GM18517 (cell line): ENCODE results near the gene TPP1.

Experiments used
- ATAC-seq: cut with Tn5 transposase; IDR thresholded peaks from one replicate; pipeline ENCODE4 v1.9.1; 2021; ENCODE audit warnings: mild to moderate bottlenecking, moderate library complexity; ENCODE audit not compliant: unreplicated experiment

TPP1 gene

DNA sequence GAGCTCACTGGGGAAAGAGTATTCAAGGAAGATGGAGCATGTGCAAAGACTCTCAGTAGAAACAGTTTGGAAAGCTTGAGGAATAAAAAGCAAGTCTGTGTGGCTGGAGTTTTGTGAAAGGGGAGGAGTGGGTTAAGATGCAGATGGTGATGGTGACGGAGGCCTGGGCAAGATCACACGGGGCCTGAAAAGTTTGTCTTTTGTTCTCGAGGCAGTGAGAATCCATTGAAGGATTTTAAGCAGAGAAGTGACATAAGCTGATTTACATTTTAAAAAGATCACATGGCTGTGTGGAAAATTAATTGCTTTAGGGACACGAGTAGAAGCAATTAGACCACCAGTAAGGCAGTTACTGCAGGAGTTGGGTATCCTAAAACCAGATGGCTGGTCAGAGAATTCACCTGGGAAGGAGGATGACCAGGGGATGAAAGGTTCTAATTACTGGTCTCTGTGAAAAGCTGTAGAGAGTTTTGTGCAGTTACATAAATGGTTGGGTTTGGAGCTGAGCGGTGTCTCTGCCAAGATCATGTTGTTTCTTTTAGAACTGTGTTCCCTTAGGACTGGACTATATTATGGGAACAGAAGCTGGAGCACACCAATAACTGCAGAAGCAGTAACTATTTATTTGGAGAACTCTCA lies 22.9 kb downstream of the TPP1 start:
- no peak for ATAC-seq

DNA sequence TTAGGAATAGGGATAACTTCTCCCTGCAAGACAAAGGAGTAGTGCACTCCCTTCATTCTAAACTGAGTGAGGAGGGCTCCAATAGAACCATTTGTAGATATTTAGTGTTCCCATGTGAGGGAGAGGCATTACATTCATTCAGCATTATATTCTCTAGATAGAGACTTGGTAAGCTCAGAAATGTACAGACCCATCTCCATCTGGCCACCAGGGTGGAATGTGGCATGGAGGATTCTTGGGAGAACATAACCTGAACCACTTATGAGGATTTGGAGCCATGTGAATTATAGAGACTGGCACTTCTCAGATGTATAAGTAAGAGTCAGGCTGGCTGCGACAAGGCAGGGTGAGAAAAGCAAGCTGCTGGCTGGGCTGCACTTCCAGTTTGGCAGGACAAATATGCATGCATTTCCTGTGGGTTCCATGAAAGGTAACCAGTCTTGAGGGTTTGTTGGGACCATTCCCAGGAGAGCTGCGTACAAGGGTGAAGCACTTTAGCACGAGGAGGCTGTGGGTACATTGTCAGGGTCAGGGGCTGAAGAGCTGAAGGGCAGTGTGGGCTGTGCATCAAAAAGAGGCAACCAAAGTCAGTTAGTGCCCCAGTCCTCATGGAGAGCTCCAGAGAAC lies 25.0 kb downstream of the TPP1 start:
- no peak for ATAC-seq

DNA sequence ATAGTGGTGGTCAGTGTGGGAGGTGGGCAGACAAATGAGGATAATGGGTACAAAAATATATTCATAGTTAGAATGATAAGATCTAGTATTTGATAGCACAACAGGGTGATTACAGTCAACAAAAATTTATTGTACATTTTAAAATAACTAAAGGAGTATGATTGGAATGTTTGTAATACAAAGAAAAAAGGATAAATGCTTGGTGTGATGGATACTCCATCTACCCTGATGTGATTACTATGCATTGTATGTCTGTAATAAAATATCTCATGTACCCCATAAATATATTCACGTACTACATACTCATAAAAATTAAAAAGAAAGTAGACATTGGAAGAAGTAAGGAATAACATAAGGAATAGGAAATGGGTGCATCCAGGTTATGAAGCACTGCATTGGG lies 31.2 kb downstream of the TPP1 start:
- no peak for ATAC-seq

DNA sequence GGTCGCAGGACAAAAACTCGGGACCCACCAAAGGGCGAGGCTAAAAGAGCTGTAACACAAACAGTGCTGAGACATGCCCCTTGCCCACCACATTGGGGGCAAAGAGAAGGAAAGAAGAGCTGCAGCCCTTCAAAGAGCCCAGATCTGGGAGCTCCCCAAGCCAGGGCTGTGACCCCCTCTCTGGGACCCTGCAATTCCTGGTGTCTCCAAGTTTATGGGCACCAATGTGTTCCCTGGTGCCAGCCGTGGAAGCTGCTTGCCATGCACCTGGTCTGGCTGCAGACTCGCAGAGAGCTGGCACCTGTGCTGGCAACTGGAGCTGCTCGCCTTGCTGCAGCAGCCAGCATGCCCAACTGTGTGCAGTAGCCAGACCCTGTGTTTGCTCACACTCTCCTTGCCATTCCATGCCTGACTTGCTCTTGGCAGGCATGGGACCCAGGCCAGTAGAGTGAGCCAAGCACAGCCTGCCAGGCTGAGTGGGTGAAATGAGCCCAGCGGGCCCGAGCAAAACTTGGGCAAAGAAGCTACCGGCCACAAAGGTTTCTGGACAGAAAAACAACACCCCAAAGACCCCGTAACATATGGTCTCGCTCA lies 31.8 kb downstream of the TPP1 start:
- ATAC-seq, result no peak

DNA sequence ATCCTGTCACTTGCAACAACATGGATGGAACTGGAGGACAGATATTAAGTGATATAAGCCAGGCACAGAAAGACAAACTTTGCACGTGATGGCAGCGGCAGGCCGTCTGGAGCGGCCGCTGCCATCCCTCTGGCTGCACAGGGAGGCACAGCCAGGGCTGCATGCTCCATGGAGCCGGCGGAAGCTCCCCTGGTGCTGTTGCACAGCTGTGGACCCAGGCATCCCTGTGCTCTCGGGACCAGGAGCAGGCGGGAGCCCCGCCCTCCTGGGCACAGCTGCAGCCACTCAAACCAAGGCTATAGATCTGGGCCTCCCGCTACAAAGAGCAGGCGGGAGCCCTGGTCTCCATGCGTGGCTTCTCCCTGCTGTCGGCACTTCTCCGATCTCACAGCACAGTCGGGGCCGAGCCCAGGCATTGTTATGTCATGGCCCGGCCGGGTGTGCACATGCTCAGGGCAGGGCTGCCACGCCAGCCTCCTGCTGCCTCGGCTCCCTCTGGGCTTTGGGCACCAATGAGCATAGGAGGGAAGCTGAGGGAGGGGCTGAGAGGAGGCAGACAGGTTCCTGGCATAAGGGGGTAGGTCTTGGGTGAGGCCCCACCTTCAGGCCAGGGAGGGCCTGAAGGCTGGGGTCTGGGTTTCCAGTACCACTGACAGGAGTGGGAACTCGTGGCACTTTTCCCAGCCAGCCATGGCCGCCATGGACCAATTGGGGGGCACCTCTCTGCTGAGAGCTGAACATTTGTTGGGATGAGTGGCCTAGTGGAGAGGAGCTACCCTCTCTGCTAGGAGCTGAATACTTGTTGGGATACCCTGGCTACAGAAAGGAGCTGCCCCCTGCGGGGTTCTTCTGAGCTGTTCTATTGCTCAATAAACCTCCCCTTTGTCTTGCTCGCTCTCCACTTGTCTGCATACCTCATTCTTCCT lies 32.5 kb downstream of the TPP1 start:
- ATAC-seq, result no peak

DNA sequence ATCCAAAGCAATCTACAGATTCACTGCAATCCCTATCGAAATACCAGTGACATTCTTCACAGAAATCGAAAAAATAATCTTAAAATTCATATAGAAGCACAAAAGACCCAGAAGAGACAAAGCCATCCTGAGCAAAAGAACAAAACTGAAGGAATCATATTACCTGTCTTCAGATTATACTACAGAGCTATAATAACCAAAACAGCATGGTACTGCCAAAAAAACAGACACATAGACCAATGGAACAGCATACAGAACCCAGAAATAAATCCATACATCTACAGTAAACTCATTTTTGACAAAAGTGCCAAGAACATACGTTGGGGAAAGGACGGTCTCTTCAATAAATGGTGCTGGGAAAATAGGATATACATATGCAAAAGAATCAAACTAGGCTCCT lies 34.7 kb downstream of the TPP1 start:
- ATAC-seq, result no peak

DNA sequence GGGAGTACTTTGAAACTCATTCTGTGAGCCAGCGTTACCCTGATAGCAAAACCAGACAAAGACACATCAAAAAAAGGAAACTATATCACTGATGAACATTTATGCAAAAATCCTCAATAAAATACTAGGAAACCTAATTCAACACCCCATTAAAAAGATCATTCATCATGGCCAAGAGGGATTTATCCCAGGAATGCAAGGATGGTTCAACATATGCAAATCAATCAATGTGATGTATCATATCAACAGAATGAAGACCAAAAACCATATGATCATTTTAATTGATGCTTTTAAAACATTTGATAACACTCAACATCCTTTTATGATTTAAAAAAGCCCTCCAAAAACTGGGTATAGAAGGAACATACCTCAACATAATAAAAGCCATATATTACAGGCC lies 35.6 kb downstream of the TPP1 start:
- ATAC-seq, result no peak

DNA sequence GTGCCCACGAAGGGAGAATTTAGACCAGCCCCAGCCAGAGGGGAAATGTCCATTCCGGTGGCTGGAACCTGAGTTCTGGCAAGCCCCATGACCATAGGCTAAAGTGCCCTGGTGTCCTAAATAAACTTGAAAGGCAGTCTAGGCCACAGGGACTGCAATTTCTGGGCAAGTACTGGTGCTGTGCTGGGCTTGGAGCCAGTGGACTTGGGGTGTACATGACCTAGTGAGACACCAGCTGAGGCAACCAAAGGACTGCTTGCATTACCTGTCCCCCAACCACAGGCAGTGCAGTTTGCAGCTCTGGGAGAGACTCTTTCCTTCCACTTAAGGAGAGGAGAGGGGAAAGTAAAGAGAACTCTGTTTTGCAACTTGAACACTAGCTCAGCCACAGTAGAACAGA lies 39.5 kb downstream of the TPP1 start:
- ATAC-seq, result no peak

DNA sequence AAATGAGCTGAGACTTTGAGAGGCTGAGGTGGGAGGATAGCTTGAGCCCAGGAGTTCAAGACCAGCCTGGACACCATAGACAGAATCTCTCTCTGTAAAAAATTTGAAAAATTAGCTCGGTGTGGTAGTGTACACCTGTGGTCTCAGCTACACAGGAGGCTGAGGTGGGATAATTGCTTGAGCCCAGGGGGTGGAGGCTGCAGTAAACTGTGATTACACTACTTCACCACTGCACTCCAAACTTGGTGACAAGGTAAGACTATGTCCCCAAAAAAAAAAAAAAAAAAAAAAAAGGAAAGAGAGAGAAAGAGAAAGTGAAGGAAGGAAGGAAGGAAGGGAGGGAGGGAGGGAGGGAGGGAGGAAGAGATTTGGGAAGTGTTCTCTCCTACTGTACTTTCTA lies 41.1 kb downstream of the TPP1 start:
- ATAC-seq, result no peak

DNA sequence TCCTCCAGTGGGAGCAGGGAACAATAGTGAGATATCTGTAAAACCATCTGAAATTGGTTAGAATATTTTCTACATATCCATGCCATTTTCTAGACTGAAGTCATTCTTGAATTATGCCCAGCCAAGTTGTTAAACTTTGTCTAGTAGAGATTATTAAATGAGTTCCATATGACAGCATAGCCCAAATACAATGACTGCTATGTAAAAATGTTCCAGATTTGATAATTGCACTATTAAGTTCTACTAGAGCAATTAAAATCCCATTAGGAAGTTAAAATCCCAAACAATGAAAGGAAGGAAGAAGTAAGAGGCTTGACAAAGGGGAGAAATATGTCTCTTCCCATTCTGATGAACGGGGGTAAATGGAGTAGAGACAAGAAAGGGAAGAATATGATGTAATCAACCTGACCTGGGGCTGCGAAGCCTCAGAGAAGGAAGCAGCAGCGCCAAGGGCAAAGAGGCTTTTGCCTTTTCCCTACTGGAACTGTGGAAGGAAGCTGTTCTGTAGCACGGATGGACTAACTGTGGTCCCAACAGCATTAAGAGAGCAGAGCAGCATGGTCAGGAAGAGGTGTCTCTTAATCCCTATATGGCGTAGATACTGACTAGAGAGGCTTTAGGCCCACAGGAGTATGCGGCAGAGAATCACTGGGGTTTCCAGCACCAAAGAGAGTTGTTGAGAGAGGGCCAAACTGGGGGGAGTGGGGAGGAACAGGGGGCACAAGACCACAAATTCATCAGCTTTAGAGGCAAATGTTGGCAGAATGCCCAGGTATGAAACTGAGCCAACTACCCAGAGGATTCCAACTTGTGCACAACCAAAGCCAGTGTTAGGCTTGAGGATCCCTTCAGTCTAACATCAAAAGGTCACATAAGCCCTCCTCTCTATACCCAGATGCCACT lies 42.5 kb downstream of the TPP1 start:
- no peak for ATAC-seq

DNA sequence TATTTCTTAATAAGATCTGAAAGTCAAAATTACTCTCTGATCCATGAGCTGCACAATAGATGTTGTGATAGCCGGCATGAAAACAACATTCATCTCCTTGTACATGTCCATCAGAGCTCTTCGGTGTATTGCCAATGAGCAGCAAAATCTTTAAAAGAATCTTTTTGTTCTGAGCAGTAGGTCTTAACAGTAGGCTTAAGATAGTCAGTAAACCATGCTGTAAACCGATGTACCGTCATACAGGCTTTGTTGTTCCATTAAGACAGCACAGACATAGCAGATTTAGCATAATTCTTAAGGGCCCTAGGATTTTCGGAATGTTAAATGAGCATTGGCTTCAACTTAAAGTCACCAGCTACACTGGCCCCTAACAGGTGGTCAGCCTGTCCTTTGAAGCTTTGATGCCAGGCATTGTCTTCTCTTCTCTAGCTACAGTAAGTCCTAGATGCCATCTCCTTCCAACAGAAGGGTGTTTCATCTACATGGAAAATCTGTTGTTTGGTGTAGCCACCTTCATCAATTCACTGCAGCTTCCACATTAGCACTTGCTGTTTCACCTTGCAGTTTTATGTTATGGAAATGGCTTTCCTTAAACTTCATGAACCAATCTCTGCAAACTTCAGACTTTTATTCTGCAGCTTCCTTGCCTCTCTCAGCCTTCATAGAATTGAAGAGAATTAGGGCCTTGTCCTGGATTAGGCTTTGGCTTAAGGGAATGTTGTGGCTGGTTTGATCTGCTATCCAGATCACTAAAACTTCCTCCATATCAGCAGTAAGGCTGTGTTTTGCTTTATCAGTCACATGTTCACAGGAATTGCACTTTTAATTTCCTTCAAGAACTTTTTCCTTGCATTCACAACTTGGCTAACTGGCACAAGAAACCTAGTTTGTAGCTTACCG lies 44.2 kb downstream of the TPP1 start:
- no peak for ATAC-seq

DNA sequence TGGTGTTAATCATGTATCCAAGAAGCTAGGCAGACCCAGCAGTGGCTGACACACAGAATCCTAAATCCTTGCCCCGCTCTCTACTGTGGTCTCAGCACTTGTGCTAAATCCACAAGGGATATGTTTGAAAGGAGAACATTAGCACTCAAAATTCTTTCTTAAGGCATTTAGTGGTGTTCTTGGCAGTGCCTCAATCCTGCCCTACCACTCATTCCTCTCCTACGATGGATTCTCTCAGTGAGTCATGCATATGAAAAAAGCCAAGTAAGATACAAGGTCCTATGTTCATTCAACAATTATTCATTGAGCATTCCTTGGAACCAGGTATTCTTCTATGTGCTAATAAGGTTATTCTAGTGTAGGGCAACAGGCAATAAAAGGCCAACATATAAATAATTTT lies 47.0 kb downstream of the TPP1 start:
- no peak for ATAC-seq

DNA sequence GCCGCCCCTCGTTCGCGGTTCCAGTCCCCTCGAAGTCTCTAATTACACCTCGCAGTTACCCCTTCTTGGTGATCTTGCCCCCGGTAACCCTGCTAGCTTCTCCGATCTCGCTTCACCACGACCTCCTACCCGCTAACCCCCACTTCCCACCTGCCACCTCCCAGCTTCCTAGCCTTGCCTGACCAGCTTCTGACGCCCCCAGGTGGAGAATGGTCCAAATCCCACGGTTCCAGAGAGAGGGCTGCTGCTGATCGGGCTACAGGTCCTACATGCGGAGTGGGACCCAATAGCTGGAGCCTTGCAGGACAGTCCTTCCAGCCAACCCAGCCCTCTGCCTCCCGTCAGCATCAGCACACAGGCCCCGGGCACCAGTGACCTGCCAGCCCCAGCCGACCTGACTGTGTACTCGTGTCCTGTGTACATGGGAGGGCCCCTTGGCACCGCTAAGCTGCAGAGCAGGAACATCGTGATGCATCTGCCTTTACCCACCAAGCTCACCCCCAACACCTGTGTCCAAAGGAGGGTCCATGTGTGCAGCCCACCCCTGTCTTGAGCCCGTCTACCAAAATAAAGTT lies 47.7 kb downstream of the TPP1 start:
- no peak for ATAC-seq

DNA sequence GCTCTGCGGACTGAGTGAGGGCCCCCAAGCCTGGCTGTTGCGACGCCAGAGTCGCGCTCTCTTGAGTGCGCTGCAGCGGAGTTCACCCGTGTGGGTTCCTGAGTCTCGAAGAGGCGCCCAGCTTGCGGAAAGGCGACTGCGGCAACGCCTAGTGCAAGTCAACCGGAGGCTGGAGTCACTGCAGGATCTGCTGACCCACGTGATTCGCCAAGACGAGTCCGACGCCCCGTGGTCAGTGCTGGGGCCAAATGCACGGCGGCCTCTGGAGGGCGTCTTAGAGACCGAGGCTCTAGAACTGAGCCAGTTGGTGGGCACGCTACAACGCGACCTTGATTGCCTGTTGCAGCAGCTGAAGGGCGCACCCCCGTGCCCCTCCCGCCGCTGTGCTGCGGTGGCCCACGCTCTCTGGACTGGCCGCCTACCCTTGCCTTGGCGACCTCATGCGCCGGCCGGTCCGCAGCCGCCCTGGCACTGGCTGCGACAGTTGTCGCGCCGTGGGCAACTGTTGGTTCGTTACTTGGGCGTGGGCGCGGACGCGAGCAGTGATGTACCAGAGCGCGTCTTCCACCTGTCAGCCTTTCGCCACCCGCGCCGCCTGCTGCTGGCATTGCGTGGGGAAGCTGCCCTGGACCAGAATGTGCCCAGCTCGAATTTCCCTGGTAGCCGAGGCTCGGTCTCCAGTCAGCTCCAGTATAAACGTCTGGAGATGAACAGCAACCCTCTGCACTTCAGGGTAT lies 48.4 kb downstream of the TPP1 start:
- no peak for ATAC-seq

DNA sequence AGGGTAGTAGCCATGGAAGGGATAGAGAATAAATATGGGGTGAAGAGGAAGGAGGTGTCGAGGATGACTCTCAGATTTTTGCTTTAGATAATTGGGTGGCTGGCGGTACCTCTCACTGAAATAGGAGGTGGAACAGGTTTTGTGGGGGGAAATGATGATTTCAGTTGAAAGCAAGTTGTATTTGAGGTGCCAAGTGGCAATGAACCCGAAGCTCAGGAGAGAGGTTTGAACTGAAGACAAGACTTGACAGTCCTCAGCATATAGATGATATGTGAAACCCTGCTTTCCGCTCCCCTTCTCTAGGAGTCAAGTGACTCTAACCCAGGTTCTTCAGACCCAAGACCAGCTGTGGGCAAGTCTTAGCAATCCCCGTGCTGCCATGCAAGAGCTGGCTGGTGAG lies 49.5 kb downstream of the TPP1 start:
- no peak for ATAC-seq

DNA sequence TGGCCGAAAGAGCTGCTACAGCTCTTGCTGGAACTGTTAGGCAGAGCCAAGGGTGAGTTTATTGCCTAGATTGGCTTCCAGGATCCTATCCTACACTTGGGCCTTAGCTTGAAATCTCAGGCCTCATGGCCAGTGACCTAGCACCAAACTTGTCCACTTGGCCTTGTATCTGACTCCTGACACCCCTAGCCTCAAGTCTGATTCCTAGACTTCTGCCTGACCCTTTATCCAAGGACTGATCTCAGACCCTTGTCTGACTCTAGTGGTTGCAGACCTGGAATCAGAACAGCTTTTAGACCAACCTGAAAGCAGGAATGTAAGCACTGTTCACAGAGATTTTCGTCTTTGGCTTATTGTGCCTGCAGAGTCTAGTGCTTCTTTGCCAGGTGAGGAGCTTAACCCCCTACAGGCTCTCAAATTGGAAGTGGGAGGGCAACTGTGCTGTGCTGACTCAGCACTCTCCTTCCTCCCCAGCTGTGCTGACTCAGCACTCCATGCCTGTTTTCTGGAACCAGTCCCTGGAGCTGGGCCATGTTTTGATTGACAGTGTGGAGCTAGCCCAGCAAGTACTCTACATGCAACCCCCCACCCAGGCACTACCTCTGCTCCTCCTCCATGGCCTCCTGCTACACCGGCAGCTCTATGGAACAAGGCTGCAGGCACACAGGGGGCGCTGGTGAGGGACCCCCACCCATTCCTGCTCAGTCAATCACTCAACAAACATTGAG lies 50.9 kb downstream of the TPP1 start:
- ATAC-seq, result no peak

DNA sequence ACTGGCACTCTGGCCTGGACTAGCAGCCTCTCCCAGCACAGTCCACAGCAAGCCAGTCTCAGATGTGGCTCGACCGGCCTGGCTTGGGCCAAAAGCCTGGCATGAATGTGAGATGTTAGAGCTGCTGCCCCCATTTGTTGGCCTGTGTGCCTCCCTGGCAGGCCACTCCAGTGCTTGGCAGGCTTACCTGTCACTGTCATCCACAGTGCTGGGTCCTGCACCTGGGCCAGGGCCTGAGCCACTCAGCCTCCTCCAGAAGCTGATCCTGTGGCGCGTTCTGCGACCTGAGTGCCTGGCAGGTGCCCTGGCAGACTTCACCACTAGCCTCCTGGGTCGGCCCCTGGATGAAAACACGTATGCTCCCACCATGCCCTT lies 51.9 kb downstream of the TPP1 start:
- ATAC-seq, result no peak
